ENCODE data around the gene TSC2.
"Not testable (repeated sequence)": the region's sequence is repeated elsewhere in the genome, so short reads cannot be mapped to it uniquely, and the experiment has no call there.

The TSC2 gene

GRCh38 chr16:2009791-2010510, 37.8 kb upstream of the TSC2 start, which contains the start of gene ZNF598:
TSS of gene ZNF598 (minus strand) at chr16:2009821.
- peak; percentile 40 to 80 (median 68) for DNase-seq

GRCh38 chr16:2011726-2012125, 36.1 kb upstream of the TSC2 start:
- DNase-seq, result not testable (repeated sequence)

- no peak for DNase-seq
Observed at GRCh38 chr16:2013527-2013926, 34.3 kb upstream of the TSC2 start.

GRCh38 chr16:2015117-2015946, 32.5 kb upstream of the TSC2 start:
- no peak for DNase-seq

- DNase-seq, result no peak
Observed at GRCh38 chr16:2015947-2016208, 31.9 kb upstream of the TSC2 start.

GRCh38 chr16:2016407-2016922, 31.3 kb upstream of the TSC2 start:
- peak in 1 of 6 experiments; percentile 4 for DNase-seq

- DNase-seq, result peak in 1 of 6 experiments; percentile 16
Observed at GRCh38 chr16:2019518-2019920, 28.3 kb upstream of the TSC2 start, which contains the start of gene NPW. TSS of gene NPW (plus strand) at chr16:2019785.

GRCh38 chr16:2019921-2020831, 27.6 kb upstream of the TSC2 start:
- no peak for DNase-seq

- DNase-seq, result no peak
Observed at GRCh38 chr16:2022723-2023091, 25.1 kb upstream of the TSC2 start.

- DNase-seq, result peak; percentile 83 to 98 (median 94)
Observed at GRCh38 chr16:2023092-2024031, 24.4 kb upstream of the TSC2 start.

- no peak for DNase-seq
Observed at GRCh38 chr16:2024032-2024420, 23.8 kb upstream of the TSC2 start.

GRCh38 chr16:2025251-2025650, 22.5 kb upstream of the TSC2 start:
- DNase-seq, result no peak

- DNase-seq, result no peak
Observed at GRCh38 chr16:2025878-2026460, 21.8 kb upstream of the TSC2 start.

GRCh38 chr16:2026461-2027023, 21.2 kb upstream of the TSC2 start, which contains the start of gene NHERF2:
TSS of gene NHERF2 (plus strand) at chr16:2026902. CDS start at chr16:2027006, 104 bp downstream.
- peak in 4 of 6 experiments; percentile 23 to 43 (median 28) for DNase-seq

- peak in 2 of 6 experiments; percentile 35 to 43 for DNase-seq
Observed at GRCh38 chr16:2027024-2028010, 20.5 kb upstream of the TSC2 start.

GRCh38 chr16:2028146-2028545, 19.6 kb upstream of the TSC2 start:
- DNase-seq, result no peak

- DNase-seq, result no peak
Observed at GRCh38 chr16:2028620-2029220, 19.1 kb upstream of the TSC2 start.

GRCh38 chr16:2029350-2029749, 18.4 kb upstream of the TSC2 start:
- DNase-seq, result no peak

GRCh38 chr16:2030036-2030435, 17.7 kb upstream of the TSC2 start:
- DNase-seq, result no peak
